ENCODE measurements around the gene ANKS1A. TPM values are rescaled to one million over a fixed set of nuclear protein-coding genes. Genes with fewer than 3 reads are reported as not detected.
"Not testable (repeated sequence)": the region's sequence is repeated elsewhere in the genome, so short reads cannot be mapped to it uniquely, and the experiment has no call there.

The ANKS1A gene
- total RNA-seq, 1 donor, result 7.2 TPM

- Histone ChIP-seq H3K27me3 (ENCODE audit: insufficient read depth, low read length) (peaks cover 4% of the 10 kb centered on the region), H3K4me3 (ENCODE audit: insufficient read depth, low read length) (no peak overlapping the region), H3K79me2 (ENCODE audit: insufficient read depth, low read length) (no peaks in the 10 kb centered on the region), H3K4me2 (ENCODE audit: insufficient read depth, low read length) (no peak overlapping the region), H3K27ac (ENCODE audit: low read depth, low read length) (no peak overlapping the region), H3K9me3 (ENCODE audit: low read depth, low read length) (no peaks in the 10 kb centered on the region), H2AFZ (ENCODE audit: low read length) (no peak overlapping the region), H3K4me1 (ENCODE audit: insufficient read depth, low read length) (no peaks in the 10 kb centered on the region), H3K36me3 (ENCODE audit: insufficient read depth, low read length) (no peaks in the 10 kb centered on the region), H4K20me1 (ENCODE audit: insufficient read depth, low read length) (no peaks in the 10 kb centered on the region)
- no peak for DNase-seq (ENCODE audit: insufficient read length, low spot score, missing footprints)
- no peak for TF ChIP-seq CTCF (IDR thresholded peaks at IDR 0.05; ENCODE audit: extremely low read depth, low read depth, low read length)
Observed at GRCh38 chr6:35136185-35136584, 247.1 kb downstream of the ANKS1A start.

- DNase-seq (ENCODE audit: insufficient read length, low spot score, missing footprints); H2AFZ ChIP-seq (ENCODE audit: low read length); H3K79me2 ChIP-seq (ENCODE audit: insufficient read depth, low read length); H3K4me2 ChIP-seq (ENCODE audit: insufficient read depth, low read length); H3K27me3 ChIP-seq (ENCODE audit: insufficient read depth, low read length); H4K20me1 ChIP-seq (ENCODE audit: insufficient read depth, low read length); H3K4me1 ChIP-seq (ENCODE audit: insufficient read depth, low read length); H3K36me3 ChIP-seq (ENCODE audit: insufficient read depth, low read length); H3K27ac ChIP-seq (ENCODE audit: low read depth, low read length); H3K9me3 ChIP-seq (ENCODE audit: low read depth, low read length); H3K4me3 ChIP-seq (ENCODE audit: insufficient read depth, low read length): not testable (repeated sequence)
Observed at GRCh38 chr6:35138191-35138590, 249.1 kb downstream of the ANKS1A start.

GRCh38 chr6:35139470-35139869, 250.4 kb downstream of the ANKS1A start:
- no peak for TF ChIP-seq CTCF (IDR thresholded peaks at IDR 0.05; ENCODE audit: extremely low read depth, low read depth, low read length)

GRCh38 chr6:35139924-35140638, 251.0 kb downstream of the ANKS1A start:
- Histone ChIP-seq H3K27me3 (ENCODE audit: insufficient read depth, low read length) (no peaks in the 10 kb centered on the region), H3K27ac (ENCODE audit: low read depth, low read length) (no peak overlapping the region), H3K4me1 (ENCODE audit: insufficient read depth, low read length) (peaks cover 10% of the 10 kb centered on the region), H3K4me3 (ENCODE audit: insufficient read depth, low read length) (no peak overlapping the region), H2AFZ (ENCODE audit: low read length) (peak overlapping the region; percentile 32), H3K79me2 (ENCODE audit: insufficient read depth, low read length) (no peaks in the 10 kb centered on the region), H3K36me3 (ENCODE audit: insufficient read depth, low read length) (no peaks in the 10 kb centered on the region), H3K4me2 (ENCODE audit: insufficient read depth, low read length) (no peak overlapping the region), H3K9me3 (ENCODE audit: low read depth, low read length) (no peaks in the 10 kb centered on the region), H4K20me1 (ENCODE audit: insufficient read depth, low read length) (no peaks in the 10 kb centered on the region)
- peak; percentile 86 for DNase-seq (ENCODE audit: insufficient read length, low spot score, missing footprints)
- TF ChIP-seq CTCF (IDR thresholded peaks at IDR 0.05; ENCODE audit: extremely low read depth, low read depth, low read length), result peak; percentile 82

More at GRCh38 chr6:35139470-35139869, 250.4 kb downstream of the ANKS1A start:
- Histone ChIP-seq H3K27ac (ENCODE audit: low read depth, low read length) (no peak overlapping the region), H3K4me1 (ENCODE audit: insufficient read depth, low read length) (peaks cover 10% of the 10 kb centered on the region), H3K36me3 (ENCODE audit: insufficient read depth, low read length) (no peaks in the 10 kb centered on the region), H3K4me2 (ENCODE audit: insufficient read depth, low read length) (no peak overlapping the region), H2AFZ (ENCODE audit: low read length) (no peak overlapping the region), H3K4me3 (ENCODE audit: insufficient read depth, low read length) (no peak overlapping the region), H4K20me1 (ENCODE audit: insufficient read depth, low read length) (no peaks in the 10 kb centered on the region), H3K27me3 (ENCODE audit: insufficient read depth, low read length) (no peaks in the 10 kb centered on the region), H3K79me2 (ENCODE audit: insufficient read depth, low read length) (no peaks in the 10 kb centered on the region), H3K9me3 (ENCODE audit: low read depth, low read length) (no peaks in the 10 kb centered on the region)
- no peak for DNase-seq (ENCODE audit: insufficient read length, low spot score, missing footprints)

Measured in osteoblast (primary cell).